GM10248 (cell line): ENCODE data around the gene RCAN2.

Source experiments
- CTCF ChIA-PET: fragments of 300-600 bp; sonication (Branson Sonifier 250); formaldehyde crosslinking; extraction: SDS; loops from one replicate; lab custom pipeline; 2021; ENCODE audit warnings: antibody characterized with exemption; lab: Yijun Ruan, JAX
- POLR2A ChIA-PET: fragments of 350-650 bp; sonication (Branson Sonifier 250); formaldehyde crosslinking; extraction: SDS; loops from one replicate; lab custom pipeline; 2020; ENCODE audit warnings: antibody characterized with exemption; lab: Yijun Ruan, JAX
- DNase-seq: peaks from one replicate; pipeline ENCODE4 v3.0.0; 2012; ENCODE audit errors: extremely low spot score
- TF ChIP-seq, protein P1 (sequence below): IDR thresholded peaks from 2 replicates; pipeline ENCODE4 v1.5.1; 2012; ENCODE audit warnings: mild to moderate bottlenecking, low read depth; ENCODE audit errors: extremely low read depth, missing control alignments, control extremely low read depth

The RCAN2 gene

GRCh38 chr6:46509981-46510510 is 18.8 kb upstream of the RCAN2 start:
- no peak for DNase-seq
- ChIA-PET CTCF (interaction anchor here (0.7 to 1.3 kb wide), 2 partner anchors 16 to 351 kb away, joined by 3 read pairs; no protein-coding TSS in a partner anchor), POLR2A (no interaction called here)
- TF ChIP-seq, protein P1, sequence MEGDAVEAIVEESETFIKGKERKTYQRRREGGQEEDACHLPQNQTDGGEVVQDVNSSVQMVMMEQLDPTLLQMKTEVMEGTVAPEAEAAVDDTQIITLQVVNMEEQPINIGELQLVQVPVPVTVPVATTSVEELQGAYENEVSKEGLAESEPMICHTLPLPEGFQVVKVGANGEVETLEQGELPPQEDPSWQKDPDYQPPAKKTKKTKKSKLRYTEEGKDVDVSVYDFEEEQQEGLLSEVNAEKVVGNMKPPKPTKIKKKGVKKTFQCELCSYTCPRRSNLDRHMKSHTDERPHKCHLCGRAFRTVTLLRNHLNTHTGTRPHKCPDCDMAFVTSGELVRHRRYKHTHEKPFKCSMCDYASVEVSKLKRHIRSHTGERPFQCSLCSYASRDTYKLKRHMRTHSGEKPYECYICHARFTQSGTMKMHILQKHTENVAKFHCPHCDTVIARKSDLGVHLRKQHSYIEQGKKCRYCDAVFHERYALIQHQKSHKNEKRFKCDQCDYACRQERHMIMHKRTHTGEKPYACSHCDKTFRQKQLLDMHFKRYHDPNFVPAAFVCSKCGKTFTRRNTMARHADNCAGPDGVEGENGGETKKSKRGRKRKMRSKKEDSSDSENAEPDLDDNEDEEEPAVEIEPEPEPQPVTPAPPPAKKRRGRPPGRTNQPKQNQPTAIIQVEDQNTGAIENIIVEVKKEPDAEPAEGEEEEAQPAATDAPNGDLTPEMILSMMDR: no peak

GRCh38 chr6:46509063-46509462 is 17.8 kb upstream of the RCAN2 start:
- POLR2A ChIA-PET: no interaction called here
- TF ChIP-seq, protein P1: no peak
- no peak for DNase-seq
- CTCF ChIA-PET: interaction anchor here (1.3 kb wide), 1 partner anchor 350 kb away, joined by 3 read pairs; no protein-coding TSS in a partner anchor

DNA sequence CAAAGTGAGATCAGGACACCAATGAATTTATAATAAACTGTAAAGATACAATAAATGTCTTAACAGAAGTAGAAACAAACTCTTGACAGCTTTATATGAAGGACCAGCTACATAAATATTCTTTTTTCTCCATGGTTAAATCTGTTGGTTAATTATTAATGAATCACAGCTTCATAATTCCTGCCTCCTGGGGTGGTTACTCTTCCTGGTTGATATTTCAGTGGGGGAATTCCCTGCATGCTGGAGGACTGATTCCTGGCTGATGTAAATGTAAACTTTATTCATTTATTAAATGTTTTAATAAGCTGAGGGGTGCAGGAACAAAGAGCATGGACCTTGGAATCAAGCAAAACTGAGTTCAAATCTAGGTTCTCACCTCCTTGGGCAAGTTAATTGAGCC is 16.2 kb upstream of the RCAN2 start:
- ChIA-PET CTCF (interaction anchor here (1.1 to 1.8 kb wide), 3 partner anchors 13 to 53 kb away, joined by 3 to 4 read pairs (median 3); no protein-coding TSS in a partner anchor), POLR2A (no interaction called here)
- TF ChIP-seq, protein P1: no peak
- no peak for DNase-seq

DNA sequence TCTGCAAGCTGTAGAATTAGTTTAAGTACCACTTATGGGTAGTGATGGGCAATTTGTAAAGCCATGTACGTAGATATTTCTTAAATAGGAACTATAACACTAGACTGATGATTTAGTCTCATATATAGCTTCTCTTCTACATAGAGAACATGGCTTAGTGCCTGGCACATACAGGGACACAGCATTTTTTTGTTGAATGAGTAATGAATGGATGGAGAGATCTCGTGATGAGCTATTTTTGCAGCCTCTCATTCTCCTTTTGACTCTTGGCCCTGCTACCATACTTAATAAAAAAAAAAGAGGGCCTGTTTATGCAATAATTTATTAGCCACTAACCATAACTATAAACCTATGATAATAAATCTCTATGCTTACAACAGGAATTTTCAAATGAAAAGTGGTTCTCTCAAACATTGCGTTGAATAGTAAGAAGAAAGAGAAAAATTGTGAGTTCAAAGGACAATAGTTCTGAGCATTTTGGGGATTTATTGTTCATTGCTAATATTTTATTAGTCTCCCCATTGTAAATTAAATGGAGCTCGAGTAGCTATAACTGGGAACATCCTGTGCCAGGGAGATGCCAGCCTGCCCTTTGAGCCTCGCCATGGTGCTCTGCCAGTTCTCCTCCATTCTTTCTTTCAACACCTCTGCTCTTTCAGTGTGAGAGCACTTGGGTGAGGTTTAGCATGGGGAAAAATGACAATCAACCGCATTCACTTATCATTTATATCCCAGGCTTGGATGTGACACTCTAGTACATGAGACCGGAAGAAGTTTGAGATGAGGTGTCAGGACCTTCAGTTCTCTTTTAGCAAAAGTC is 14.7 kb upstream of the RCAN2 start:
- ChIA-PET CTCF (interaction anchor here (1.1 to 1.8 kb wide), 2 partner anchors 15 to 54 kb away, joined by 3 to 4 read pairs; partner anchors contain the start of gene RCAN2), POLR2A (no interaction called here)
- TF ChIP-seq, protein P1: no peak
- no peak for DNase-seq

GRCh38 chr6:46504242-46504641 is 13.0 kb upstream of the RCAN2 start:
- no peak for DNase-seq
- POLR2A ChIA-PET: no interaction called here
- TF ChIP-seq, protein P1: no peak
- CTCF ChIA-PET: no interaction called here

DNA sequence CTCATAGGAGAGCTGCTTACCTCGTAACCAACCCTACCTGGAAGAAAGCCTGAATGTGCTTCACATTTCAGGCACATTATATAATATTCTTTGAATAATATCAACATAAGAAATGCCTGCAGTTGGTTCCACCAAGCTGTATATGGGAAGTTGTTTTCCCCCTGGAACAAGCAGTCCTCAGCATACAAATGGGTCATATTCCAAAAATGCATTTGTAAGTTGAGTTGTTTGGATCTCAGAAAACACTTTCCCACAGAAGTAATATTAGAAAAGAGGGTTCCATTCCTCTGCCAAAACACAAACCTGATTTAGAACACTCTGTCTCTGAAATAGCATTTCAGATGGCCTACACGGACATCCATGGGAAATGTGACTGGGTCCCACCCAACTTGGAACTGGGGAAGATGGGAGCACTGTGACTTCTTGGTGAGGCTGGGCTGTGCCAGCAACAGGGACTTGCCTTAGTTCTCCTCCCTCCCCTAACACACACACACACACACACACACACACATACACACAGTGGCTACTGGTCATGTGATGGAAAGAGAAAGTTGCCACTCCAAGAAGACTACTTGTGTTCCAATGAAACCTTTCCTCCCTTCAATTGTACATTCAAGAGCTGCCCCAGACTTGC is 11.4 kb upstream of the RCAN2 start:
- POLR2A ChIA-PET: no interaction called here
- DNase-seq: no peak
- CTCF ChIA-PET: no interaction called here
- TF ChIP-seq, protein P1: no peak
